ENCODE data around the gene TIFAB.

The TIFAB gene

DNA sequence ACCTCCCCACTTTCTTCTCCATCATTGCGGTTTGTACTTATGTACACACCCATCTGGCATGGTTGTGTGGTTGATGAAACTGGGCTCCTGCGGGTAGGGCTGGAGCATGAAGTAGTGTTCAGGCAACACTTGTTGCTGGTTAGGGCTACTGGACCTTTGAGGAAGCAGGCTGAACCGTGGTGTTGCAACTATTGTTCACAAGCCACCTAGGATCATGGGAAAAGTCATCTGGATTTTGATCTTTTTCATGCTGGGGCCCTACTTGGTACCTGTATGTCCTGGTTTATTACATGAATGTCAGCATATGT is 40.1 kb upstream of the TIFAB start:
- no peak for DNase-seq
- Histone ChIP-seq H3K9me3 (ENCODE audit: control extremely low read depth in 1 of 5, control insufficient read depth in 4 of 5, insufficient read depth in 2 of 5, low read depth in 1 of 5, low read length in 4 of 5) (peaks cover 0 to 2% (median 0%) of the 10 kb centered on the region in 5 experiments), H3K4me1 (ENCODE audit: control extremely low read depth in 1 of 4, control insufficient read depth in 4 of 4, insufficient read depth in 4 of 4, low read length in 3 of 4) (peaks cover 0 to 38% (median 28%) of the 10 kb centered on the region in 4 experiments), H3K27ac (ENCODE audit: insufficient read depth in 1 of 2, low read depth in 1 of 2, low read length in 2 of 2, poor library complexity in 1 of 2, severe bottlenecking in 2 of 2) (no peak overlapping the region), H3K4me3 (ENCODE audit: control insufficient read depth in 1 of 7, extremely low read depth in 1 of 7, insufficient read depth in 4 of 7, low read depth in 2 of 7, low read length in 6 of 7) (no peak overlapping the region), H3K36me3 (ENCODE audit: control insufficient read depth in 4 of 4, insufficient read depth in 4 of 4, low read length in 3 of 4) (no peaks in the 10 kb centered on the region), H3K27me3 (replicated peaks in 2 of 5; ENCODE audit: control insufficient read depth in 4 of 5, insufficient read depth in 5 of 5, low read length in 4 of 5) (peaks cover 0 to 90% (median 50%) of the 10 kb centered on the region in 5 experiments)
- ChIA-PET POLR2A (no interaction called here), CTCF (interaction anchor here (0.9 to 3.4 kb wide), 7 partner anchors 11 to 72 kb away, joined by 3 to 17 read pairs (median 10); no protein-coding TSS in a partner anchor)
- 67% methylated on average over 2 of the region's 3 CpGs for whole genome bisulfite sequencing (ENCODE audit: insufficient coverage)

- peak in 2 of 3 donors; percentile 22 to 44 for DNase-seq
- Histone ChIP-seq H3K4me3 (ENCODE audit: control insufficient read depth in 1 of 7, extremely low read depth in 1 of 7, insufficient read depth in 4 of 7, low read depth in 2 of 7, low read length in 6 of 7) (peak overlapping the region in 2 of 7 experiments; percentile 4 to 10), H3K36me3 (ENCODE audit: control insufficient read depth in 4 of 4, insufficient read depth in 4 of 4, low read length in 3 of 4) (no peaks in the 10 kb centered on the region), H3K27me3 (replicated peaks in 2 of 5; ENCODE audit: control insufficient read depth in 4 of 5, insufficient read depth in 5 of 5, low read length in 4 of 5) (peaks cover 0 to 92% (median 50%) of the 10 kb centered on the region in 5 experiments), H3K4me1 (ENCODE audit: control extremely low read depth in 1 of 4, control insufficient read depth in 4 of 4, insufficient read depth in 4 of 4, low read length in 3 of 4) (peaks cover 0 to 38% (median 28%) of the 10 kb centered on the region in 4 experiments), H3K9me3 (ENCODE audit: control extremely low read depth in 1 of 5, control insufficient read depth in 4 of 5, insufficient read depth in 2 of 5, low read depth in 1 of 5, low read length in 4 of 5) (peaks cover 0 to 2% (median 0%) of the 10 kb centered on the region in 5 experiments), H3K27ac (ENCODE audit: insufficient read depth in 1 of 2, low read depth in 1 of 2, low read length in 2 of 2, poor library complexity in 1 of 2, severe bottlenecking in 2 of 2) (no peak overlapping the region)
- CTCF ChIA-PET = interaction anchor here (0.6 to 3.4 kb wide), 10 partner anchors 9 to 495 kb away, joined by 3 to 17 read pairs (median 4); no protein-coding TSS in a partner anchor
- POLR2A ChIA-PET = no interaction called here
- WGBS (ENCODE audit: insufficient coverage) = 14% methylated on average over 31 of the region's 40 CpGs
Measured at GRCh38 chr5:135491552-135492318, 39.6 kb upstream of the TIFAB start.

GRCh38 chr5:135491038-135491551 is 38.9 kb upstream of the TIFAB start:
- Histone ChIP-seq H3K9me3 (ENCODE audit: control extremely low read depth in 1 of 5, control insufficient read depth in 4 of 5, insufficient read depth in 2 of 5, low read depth in 1 of 5, low read length in 4 of 5) (peaks cover 0 to 2% (median 0%) of the 10 kb centered on the region in 5 experiments), H3K27me3 (replicated peaks in 2 of 5; ENCODE audit: control insufficient read depth in 4 of 5, insufficient read depth in 5 of 5, low read length in 4 of 5) (peaks cover 0 to 95% (median 52%) of the 10 kb centered on the region in 5 experiments), H3K4me1 (ENCODE audit: control extremely low read depth in 1 of 4, control insufficient read depth in 4 of 4, insufficient read depth in 4 of 4, low read length in 3 of 4) (peaks cover 0 to 38% (median 28%) of the 10 kb centered on the region in 4 experiments), H3K27ac (ENCODE audit: insufficient read depth in 1 of 2, low read depth in 1 of 2, low read length in 2 of 2, poor library complexity in 1 of 2, severe bottlenecking in 2 of 2) (no peak overlapping the region), H3K36me3 (ENCODE audit: control insufficient read depth in 4 of 4, insufficient read depth in 4 of 4, low read length in 3 of 4) (no peaks in the 10 kb centered on the region), H3K4me3 (ENCODE audit: control insufficient read depth in 1 of 7, extremely low read depth in 1 of 7, insufficient read depth in 4 of 7, low read depth in 2 of 7, low read length in 6 of 7) (peak overlapping the region in 1 of 7 experiments; percentile 4)
- POLR2A ChIA-PET = no interaction called here
- CTCF ChIA-PET = interaction anchor here (0.6 to 3.4 kb wide), 10 partner anchors 8 to 496 kb away, joined by 3 to 17 read pairs (median 4); no protein-coding TSS in a partner anchor
- WGBS (ENCODE audit: insufficient coverage) = 18% methylated on average over 9 of the region's 14 CpGs
- no peak for DNase-seq

- POLR2A ChIA-PET = no interaction called here
- DNase-seq = peak in 2 of 3 donors; percentile 42 to 58
- H3K4me3 ChIP-seq (ENCODE audit: control insufficient read depth in 1 of 7, extremely low read depth in 1 of 7, insufficient read depth in 4 of 7, low read depth in 2 of 7, low read length in 6 of 7) = peak overlapping the region in 5 of 7 experiments; percentile 16 to 52 (median 42)
Measured at GRCh38 chr5:135490245-135491037, 38.3 kb upstream of the TIFAB start.

GRCh38 chr5:135489466-135490244 is 37.5 kb upstream of the TIFAB start:
- 2% methylated on average over 47 of the region's 53 CpGs for WGBS (ENCODE audit: insufficient coverage)
- ChIA-PET CTCF (interaction anchor here (0.9 to 3.4 kb wide), 7 partner anchors 10 to 63 kb away, joined by 3 to 17 read pairs (median 4); no protein-coding TSS in a partner anchor), POLR2A (no interaction called here)
- H3K27ac ChIP-seq (ENCODE audit: insufficient read depth in 1 of 2, low read depth in 1 of 2, low read length in 2 of 2, poor library complexity in 1 of 2, severe bottlenecking in 2 of 2) = no peak overlapping the region
- H3K9me3 ChIP-seq (ENCODE audit: control extremely low read depth in 1 of 5, control insufficient read depth in 4 of 5, insufficient read depth in 2 of 5, low read depth in 1 of 5, low read length in 4 of 5) = no peaks in the 10 kb centered on the region
- no peaks in the 10 kb centered on the region for H3K36me3 ChIP-seq (ENCODE audit: control insufficient read depth in 4 of 4, insufficient read depth in 4 of 4, low read length in 3 of 4)
- H3K4me3 ChIP-seq (ENCODE audit: control insufficient read depth in 1 of 7, extremely low read depth in 1 of 7, insufficient read depth in 4 of 7, low read depth in 2 of 7, low read length in 6 of 7) = peak overlapping the region in 5 of 7 experiments; percentile 16 to 52 (median 42)
- peaks cover 0 to 96% (median 50%) of the 10 kb centered on the region in 5 experiments for H3K27me3 ChIP-seq (replicated peaks in 2 of 5; ENCODE audit: control insufficient read depth in 4 of 5, insufficient read depth in 5 of 5, low read length in 4 of 5)
- peaks cover 0 to 38% (median 28%) of the 10 kb centered on the region in 4 experiments for H3K4me1 ChIP-seq (ENCODE audit: control extremely low read depth in 1 of 4, control insufficient read depth in 4 of 4, insufficient read depth in 4 of 4, low read length in 3 of 4)
- peak in 2 of 3 donors; percentile 44 to 57 for DNase-seq

More at GRCh38 chr5:135490245-135491037, 38.3 kb upstream of the TIFAB start:
- no peaks in the 10 kb centered on the region for H3K36me3 ChIP-seq (ENCODE audit: control insufficient read depth in 4 of 4, insufficient read depth in 4 of 4, low read length in 3 of 4)
- peaks cover 0 to 2% (median 0%) of the 10 kb centered on the region in 5 experiments for H3K9me3 ChIP-seq (ENCODE audit: control extremely low read depth in 1 of 5, control insufficient read depth in 4 of 5, insufficient read depth in 2 of 5, low read depth in 1 of 5, low read length in 4 of 5)
- H3K27ac ChIP-seq (ENCODE audit: insufficient read depth in 1 of 2, low read depth in 1 of 2, low read length in 2 of 2, poor library complexity in 1 of 2, severe bottlenecking in 2 of 2) = no peak overlapping the region
- peaks cover 0 to 100% (median 52%) of the 10 kb centered on the region in 5 experiments for H3K27me3 ChIP-seq (replicated peaks in 2 of 5; ENCODE audit: control insufficient read depth in 4 of 5, insufficient read depth in 5 of 5, low read length in 4 of 5)
- H3K4me1 ChIP-seq (ENCODE audit: control extremely low read depth in 1 of 4, control insufficient read depth in 4 of 4, insufficient read depth in 4 of 4, low read length in 3 of 4) = peaks cover 0 to 38% (median 28%) of the 10 kb centered on the region in 4 experiments
- 4% methylated on average over 45 of the region's 49 CpGs for WGBS (ENCODE audit: insufficient coverage)
- CTCF ChIA-PET = interaction anchor here (0.6 to 3.4 kb wide), 10 partner anchors 11 to 608 kb away, joined by 3 to 17 read pairs (median 4); no protein-coding TSS in a partner anchor

GRCh38 chr5:135488727-135489465 is 36.7 kb upstream of the TIFAB start:
- Histone ChIP-seq H3K27me3 (replicated peaks in 2 of 5; ENCODE audit: control insufficient read depth in 4 of 5, insufficient read depth in 5 of 5, low read length in 4 of 5) (peaks cover 0 to 92% (median 45%) of the 10 kb centered on the region in 5 experiments), H3K4me3 (ENCODE audit: control insufficient read depth in 1 of 7, extremely low read depth in 1 of 7, insufficient read depth in 4 of 7, low read depth in 2 of 7, low read length in 6 of 7) (peak overlapping the region in 3 of 7 experiments; percentile 15 to 52 (median 38)), H3K36me3 (ENCODE audit: control insufficient read depth in 4 of 4, insufficient read depth in 4 of 4, low read length in 3 of 4) (no peaks in the 10 kb centered on the region), H3K27ac (ENCODE audit: insufficient read depth in 1 of 2, low read depth in 1 of 2, low read length in 2 of 2, poor library complexity in 1 of 2, severe bottlenecking in 2 of 2) (no peak overlapping the region), H3K9me3 (ENCODE audit: control extremely low read depth in 1 of 5, control insufficient read depth in 4 of 5, insufficient read depth in 2 of 5, low read depth in 1 of 5, low read length in 4 of 5) (no peaks in the 10 kb centered on the region), H3K4me1 (ENCODE audit: control extremely low read depth in 1 of 4, control insufficient read depth in 4 of 4, insufficient read depth in 4 of 4, low read length in 3 of 4) (peaks cover 0 to 38% (median 28%) of the 10 kb centered on the region in 4 experiments)
- DNase-seq = no peak
- POLR2A ChIA-PET = no interaction called here
- 4% methylated on average over 30 of the region's 44 CpGs for WGBS (ENCODE audit: insufficient coverage)
- CTCF ChIA-PET = interaction anchor here (1.4 to 3.9 kb wide), 4 partner anchors 23 to 78 kb away, joined by 4 to 20 read pairs (median 10); no protein-coding TSS in a partner anchor
